DMS 273 (cell line): ENCODE measurements around the gene ADAMTS12.

Experiments
- DNase-seq: peaks from one replicate; lab custom pipeline; 2025; ENCODE audit not compliant: unreplicated experiment; lab: John Stamatoyannopoulos, UW

Gene ADAMTS12

GRCh38 chr5:33611877-33612276 lies 279.9 kb downstream of the ADAMTS12 start:
- no peak for DNase-seq

- peak; percentile 40 for DNase-seq
These were observed 283.3 kb downstream of the ADAMTS12 start for GRCh38 chr5:33608344-33609041.

GRCh38 chr5:33604503-33604902 lies 287.3 kb downstream of the ADAMTS12 start:
- DNase-seq = no peak

GRCh38 chr5:33601881-33602280 lies 289.9 kb downstream of the ADAMTS12 start:
- no peak for DNase-seq

- DNase-seq = no peak
These were observed 296.5 kb downstream of the ADAMTS12 start for GRCh38 chr5:33595303-33595702.

- DNase-seq = no peak
These were observed 297.8 kb downstream of the ADAMTS12 start for GRCh38 chr5:33594006-33594405.

- no peak for DNase-seq
These were observed 299.5 kb downstream of the ADAMTS12 start for GRCh38 chr5:33592245-33592644.

- peak; percentile 40 for DNase-seq
These were observed 303.0 kb downstream of the ADAMTS12 start for GRCh38 chr5:33588654-33589372.

- no peak for DNase-seq
These were observed 308.5 kb downstream of the ADAMTS12 start for GRCh38 chr5:33583332-33583731.

GRCh38 chr5:33582417-33582816 lies 309.4 kb downstream of the ADAMTS12 start:
- no peak for DNase-seq

GRCh38 chr5:33579789-33580188 lies 312.0 kb downstream of the ADAMTS12 start:
- no peak for DNase-seq

- no peak for DNase-seq
These were observed 312.6 kb downstream of the ADAMTS12 start for GRCh38 chr5:33579152-33579551.

GRCh38 chr5:33576726-33577590 lies 314.8 kb downstream of the ADAMTS12 start:
- DNase-seq = no peak

GRCh38 chr5:33565324-33565723 lies 326.5 kb downstream of the ADAMTS12 start:
- no peak for DNase-seq

- no peak for DNase-seq
These were observed 327.5 kb downstream of the ADAMTS12 start for GRCh38 chr5:33563983-33564908.

- no peak for DNase-seq
These were observed 328.3 kb downstream of the ADAMTS12 start for GRCh38 chr5:33563530-33563929.

GRCh38 chr5:33558489-33558888 lies 333.3 kb downstream of the ADAMTS12 start:
- DNase-seq = no peak

GRCh38 chr5:33557605-33558004 lies 334.2 kb downstream of the ADAMTS12 start:
- DNase-seq = no peak

- DNase-seq = no peak
These were observed 335.2 kb downstream of the ADAMTS12 start for GRCh38 chr5:33556330-33557328.
